ENCODE measurements around the gene ACOT12. TPM values are rescaled to one million over a fixed set of nuclear protein-coding genes. Genes with fewer than 3 reads are reported as not detected.
"Not testable (repeated sequence)": the region's sequence is repeated elsewhere in the genome, so short reads cannot be mapped to it uniquely, and the experiment has no call there.

Gene ACOT12
- total RNA-seq, 4 donors from 2014 or later = 0.55 TPM; not detected in 3

DNA sequence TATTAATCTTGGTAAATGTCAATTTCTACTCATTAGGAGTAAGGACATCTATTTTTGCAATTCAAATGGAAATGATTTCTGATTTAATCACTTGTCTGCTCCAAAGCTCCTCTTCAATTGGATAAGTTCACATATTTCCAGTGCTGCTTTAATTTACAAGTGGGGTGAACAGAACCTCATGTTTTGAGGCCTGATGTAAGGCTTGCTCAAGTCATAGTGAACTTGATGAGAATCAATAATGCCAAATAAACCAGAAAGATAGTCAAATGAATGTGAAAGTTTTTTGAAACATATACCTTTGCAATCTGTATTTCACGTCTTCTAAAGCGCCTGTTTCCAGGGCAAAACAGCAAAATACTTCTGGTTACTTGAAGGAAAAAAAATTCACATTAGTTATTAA lies 15.4 kb upstream of the ACOT12 start:
- Histone ChIP-seq H3K9me3 (no peaks in the 10 kb centered on the region), H3K36me3 (no peaks in the 10 kb centered on the region), H3K4me3 (no peak overlapping the region), H3K27me3 (no peaks in the 10 kb centered on the region), H3K27ac (no peak overlapping the region), H3K4me1 (no peaks in the 10 kb centered on the region)
- no peak for TF ChIP-seq POLR2A (IDR thresholded peaks at IDR 0.05)
- TF ChIP-seq, protein P1, sequence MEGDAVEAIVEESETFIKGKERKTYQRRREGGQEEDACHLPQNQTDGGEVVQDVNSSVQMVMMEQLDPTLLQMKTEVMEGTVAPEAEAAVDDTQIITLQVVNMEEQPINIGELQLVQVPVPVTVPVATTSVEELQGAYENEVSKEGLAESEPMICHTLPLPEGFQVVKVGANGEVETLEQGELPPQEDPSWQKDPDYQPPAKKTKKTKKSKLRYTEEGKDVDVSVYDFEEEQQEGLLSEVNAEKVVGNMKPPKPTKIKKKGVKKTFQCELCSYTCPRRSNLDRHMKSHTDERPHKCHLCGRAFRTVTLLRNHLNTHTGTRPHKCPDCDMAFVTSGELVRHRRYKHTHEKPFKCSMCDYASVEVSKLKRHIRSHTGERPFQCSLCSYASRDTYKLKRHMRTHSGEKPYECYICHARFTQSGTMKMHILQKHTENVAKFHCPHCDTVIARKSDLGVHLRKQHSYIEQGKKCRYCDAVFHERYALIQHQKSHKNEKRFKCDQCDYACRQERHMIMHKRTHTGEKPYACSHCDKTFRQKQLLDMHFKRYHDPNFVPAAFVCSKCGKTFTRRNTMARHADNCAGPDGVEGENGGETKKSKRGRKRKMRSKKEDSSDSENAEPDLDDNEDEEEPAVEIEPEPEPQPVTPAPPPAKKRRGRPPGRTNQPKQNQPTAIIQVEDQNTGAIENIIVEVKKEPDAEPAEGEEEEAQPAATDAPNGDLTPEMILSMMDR (IDR thresholded peaks at IDR 0.05) = no peak
- intact Hi-C loops (cut with DNase I; ENCODE audit: low total_unique reads) = no loop called here
- no peak for DNase-seq

DNA sequence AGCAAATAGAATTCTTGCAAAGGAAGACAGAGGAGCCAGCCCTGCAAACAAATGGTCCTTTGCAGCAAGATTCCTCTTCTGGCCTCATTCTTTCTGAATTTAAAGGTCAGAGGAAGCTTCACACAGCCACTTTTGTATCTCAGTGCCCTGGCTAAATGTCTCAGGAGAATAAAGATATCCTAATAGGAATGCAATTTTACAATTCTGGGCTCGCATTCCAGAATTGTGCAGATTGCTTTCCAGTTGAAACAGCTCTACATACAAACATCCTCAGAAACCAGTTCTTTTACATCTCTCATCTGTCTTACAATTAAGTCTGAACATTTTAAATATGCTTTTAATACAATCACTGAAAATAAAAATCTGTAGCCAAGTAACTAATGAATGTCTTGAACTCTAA lies 14.6 kb upstream of the ACOT12 start:
- H3K9me3 ChIP-seq = no peaks in the 10 kb centered on the region
- no peak for DNase-seq
- TF ChIP-seq, protein P1 (IDR thresholded peaks at IDR 0.05) = no peak
- TF ChIP-seq POLR2A (IDR thresholded peaks at IDR 0.05) = no peak
- no peak overlapping the region for H3K4me3 ChIP-seq
- H3K36me3 ChIP-seq = no peaks in the 10 kb centered on the region
- H3K27ac ChIP-seq = no peak overlapping the region
- intact Hi-C loops (cut with DNase I; ENCODE audit: low total_unique reads) = no loop called here
- no peaks in the 10 kb centered on the region for H3K4me1 ChIP-seq
- H3K27me3 ChIP-seq = no peaks in the 10 kb centered on the region

DNA sequence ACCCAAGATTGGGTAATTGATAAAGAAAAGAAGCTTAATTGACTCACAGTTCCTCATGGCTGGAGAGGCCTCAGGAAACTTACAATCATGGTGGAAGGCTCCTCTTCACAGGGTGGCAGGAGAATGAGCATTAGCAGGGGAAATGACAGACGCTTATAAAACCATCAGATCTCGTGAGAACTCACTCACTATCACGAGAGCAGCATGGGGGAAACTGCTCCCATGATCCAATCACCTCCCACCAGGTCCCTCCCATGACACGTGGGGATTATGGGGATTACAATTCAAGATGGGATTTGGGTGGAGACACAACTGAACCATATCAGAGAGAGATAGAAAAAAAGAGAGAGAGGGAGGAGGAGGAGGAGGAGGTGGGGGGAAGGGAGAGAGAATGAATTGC lies 13.9 kb upstream of the ACOT12 start:
- intact Hi-C loops (cut with DNase I; ENCODE audit: low total_unique reads); H3K36me3 ChIP-seq; H3K9me3 ChIP-seq; H3K27ac ChIP-seq; DNase-seq; H3K27me3 ChIP-seq; H3K4me1 ChIP-seq; H3K4me3 ChIP-seq: not testable (repeated sequence)

DNA sequence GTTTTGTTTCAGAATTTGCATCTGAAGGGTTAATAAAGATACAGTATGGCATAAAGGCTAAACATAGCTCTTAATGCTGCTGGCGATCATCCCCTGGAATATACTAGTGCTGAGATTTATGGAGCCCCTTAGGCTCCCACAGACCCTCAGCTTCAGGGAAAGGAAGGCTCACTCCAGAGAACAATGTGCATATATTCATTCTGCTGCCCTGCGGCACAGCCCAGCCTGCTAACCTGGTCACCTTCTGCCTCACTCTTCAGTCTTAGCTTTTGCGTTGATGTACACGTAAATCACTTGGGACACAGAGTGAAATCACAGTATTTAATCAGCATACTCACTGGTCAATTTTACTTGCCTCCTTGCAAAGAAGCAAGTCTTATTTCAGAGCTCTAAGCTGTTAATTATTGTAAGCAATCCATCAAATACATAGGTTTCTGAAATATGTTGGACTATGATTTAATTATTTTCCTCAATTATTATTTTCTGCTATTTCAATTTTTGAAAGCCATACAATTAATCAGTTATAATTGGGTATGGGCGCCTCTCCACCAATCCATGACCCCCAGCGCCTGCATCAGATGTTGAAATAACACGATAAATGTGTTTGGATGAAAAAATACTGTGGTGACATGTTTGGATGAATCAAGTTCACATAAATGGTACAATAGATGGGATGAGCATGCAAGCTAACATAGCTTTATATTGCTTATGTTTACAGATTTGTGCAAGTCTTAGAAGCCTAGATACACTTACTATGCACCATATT lies 11.4 kb upstream of the ACOT12 start:
- intact Hi-C loops (cut with DNase I; ENCODE audit: low total_unique reads) = no loop called here
- H3K36me3 ChIP-seq = no peaks in the 10 kb centered on the region
- no peaks in the 10 kb centered on the region for H3K4me1 ChIP-seq
- no peak for DNase-seq
- TF ChIP-seq POLR2A (IDR thresholded peaks at IDR 0.05) = no peak
- TF ChIP-seq, protein P1 (IDR thresholded peaks at IDR 0.05) = no peak
- H3K9me3 ChIP-seq = no peaks in the 10 kb centered on the region
- no peaks in the 10 kb centered on the region for H3K27me3 ChIP-seq
- no peak overlapping the region for H3K27ac ChIP-seq
- no peak overlapping the region for H3K4me3 ChIP-seq

DNA sequence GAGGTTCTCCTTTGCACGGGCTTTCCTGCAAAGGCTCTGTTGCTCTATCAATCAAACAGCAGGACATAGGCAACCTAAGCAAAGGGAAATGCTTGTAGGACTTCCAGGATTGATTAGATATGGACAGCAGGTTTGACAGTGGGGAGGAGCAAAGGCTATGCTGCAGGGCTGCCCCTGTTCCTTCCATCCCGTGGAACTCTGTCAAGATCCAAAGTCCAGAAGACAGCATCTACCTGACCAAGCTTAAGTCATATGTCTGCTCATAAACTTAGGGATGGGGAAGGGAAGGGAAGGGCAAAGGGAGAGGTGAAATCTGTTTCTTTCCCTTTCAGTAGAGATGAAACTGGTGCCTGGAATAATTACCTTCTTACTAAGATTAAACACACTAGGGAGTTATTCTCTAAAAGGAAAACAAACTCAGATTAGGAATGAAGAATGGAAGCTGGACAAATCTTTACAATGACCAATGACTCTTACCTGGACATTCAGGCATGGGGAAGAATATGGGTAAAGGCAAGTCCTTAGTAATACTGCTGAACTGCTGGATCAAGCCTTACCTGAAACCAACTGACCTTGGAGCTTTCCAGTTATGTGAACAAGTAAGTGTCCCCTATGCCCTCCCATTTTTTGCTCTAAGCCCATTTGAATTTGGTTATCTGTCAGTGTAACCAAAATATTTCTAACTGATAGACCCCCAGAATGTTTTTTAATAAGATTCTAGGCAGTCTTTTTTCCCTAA lies 8.4 kb upstream of the ACOT12 start:
- Histone ChIP-seq H3K27me3 (no peaks in the 10 kb centered on the region), H3K27ac (no peak overlapping the region), H3K4me3 (no peak overlapping the region), H3K4me1 (no peaks in the 10 kb centered on the region), H3K36me3 (no peaks in the 10 kb centered on the region), H3K9me3 (no peaks in the 10 kb centered on the region)
- no peak for DNase-seq
- no peak for TF ChIP-seq POLR2A (IDR thresholded peaks at IDR 0.05)
- TF ChIP-seq, protein P1 (IDR thresholded peaks at IDR 0.05) = no peak
- intact Hi-C loops (cut with DNase I; ENCODE audit: low total_unique reads) = no loop called here

Measured in uterus (tissue), 4 donors.